ENCODE measurements around the gene GFI1B. TPM values are rescaled to one million over a fixed set of nuclear protein-coding genes. Genes with fewer than 3 reads are reported as not detected.
"Not testable (repeated sequence)": the region's sequence is repeated elsewhere in the genome, so short reads cannot be mapped to it uniquely, and the experiment has no call there.

GFI1B gene
- total RNA-seq, 4 donors from 2014 or later: not detected

- Histone ChIP-seq H3K27me3 (peaks cover 0 to 36% of the 10 kb centered on the region in 2 donors), H3K9me3 (no peaks in the 10 kb centered on the region), H3K4me1 (peaks cover 0 to 6% (median 4%) of the 10 kb centered on the region in 4 donors), H3K4me3 (no peak overlapping the region), H3K27ac (no peak overlapping the region), H3K36me3 (no peaks in the 10 kb centered on the region)
- DNase-seq (ENCODE audit: low spot score in 2 of 2): no peak
- TF ChIP-seq CTCF (IDR thresholded peaks at IDR 0.05): no peak
- TF ChIP-seq EP300 (IDR thresholded peaks at IDR 0.05): no peak
- no peak for TF ChIP-seq POLR2A (IDR thresholded peaks at IDR 0.05)
- WGBS, 2 donors: 83 to 85% methylated on average over 8 of the region's 8 CpGs
Observed at GRCh38 chr9:132995879-132996278, 17.4 kb downstream of the GFI1B start.

- H3K4me3 ChIP-seq: no peak overlapping the region
- no peaks in the 10 kb centered on the region for H3K36me3 ChIP-seq
- 63 to 65% methylated on average over 13 of the region's 13 CpGs for WGBS, 2 donors
- H3K9me3 ChIP-seq: no peaks in the 10 kb centered on the region
- no peak for DNase-seq (ENCODE audit: low spot score in 2 of 2)
- TF ChIP-seq EP300 (IDR thresholded peaks at IDR 0.05): no peak
- no peak for TF ChIP-seq CTCF (IDR thresholded peaks at IDR 0.05)
- no peak for TF ChIP-seq POLR2A (IDR thresholded peaks at IDR 0.05)
- peaks cover 0 to 33% of the 10 kb centered on the region in 2 donors for H3K27me3 ChIP-seq
- H3K27ac ChIP-seq: no peak overlapping the region
- H3K4me1 ChIP-seq: peaks cover 0 to 6% (median 4%) of the 10 kb centered on the region in 4 donors
Observed at GRCh38 chr9:132996526-132996925, 18.0 kb downstream of the GFI1B start.

- Histone ChIP-seq H3K9me3 (no peaks in the 10 kb centered on the region), H3K27me3 (peaks cover 0 to 26% of the 10 kb centered on the region in 2 donors), H3K27ac (no peak overlapping the region), H3K36me3 (no peaks in the 10 kb centered on the region), H3K4me3 (no peak overlapping the region), H3K4me1 (peaks cover 0 to 6% (median 4%) of the 10 kb centered on the region in 4 donors)
- no peak for DNase-seq (ENCODE audit: low spot score in 2 of 2)
- TF ChIP-seq EP300 (IDR thresholded peaks at IDR 0.05) (no peak), CTCF (IDR thresholded peaks at IDR 0.05) (no peak), POLR2A (IDR thresholded peaks at IDR 0.05) (no peak)
- WGBS, 2 donors: 35 to 45% methylated on average over 4 of the region's 4 CpGs
Observed at GRCh38 chr9:132997591-132997990, 19.1 kb downstream of the GFI1B start.

GRCh38 chr9:132998221-132998620 lies 19.7 kb downstream of the GFI1B start:
- H3K27ac ChIP-seq; H3K36me3 ChIP-seq; DNase-seq (ENCODE audit: low spot score in 2 of 2); H3K4me1 ChIP-seq; H3K9me3 ChIP-seq; H3K4me3 ChIP-seq: not testable (repeated sequence)
- H3K27me3 ChIP-seq: peaks cover 0 to 28% of the 10 kb centered on the region in 2 donors
- WGBS, 2 donors: 71 to 97% methylated on average over 4 of the region's 4 CpGs

GRCh38 chr9:132998831-132999635 lies 20.5 kb downstream of the GFI1B start:
- no peak for DNase-seq (ENCODE audit: low spot score in 2 of 2)
- Histone ChIP-seq H3K27me3 (peaks cover 0 to 30% of the 10 kb centered on the region in 2 donors), H3K9me3 (no peaks in the 10 kb centered on the region), H3K27ac (no peak overlapping the region), H3K4me3 (no peak overlapping the region), H3K36me3 (no peaks in the 10 kb centered on the region), H3K4me1 (peaks cover 0 to 6% (median 4%) of the 10 kb centered on the region in 4 donors)
- no peak for TF ChIP-seq POLR2A (IDR thresholded peaks at IDR 0.05)
- TF ChIP-seq EP300 (IDR thresholded peaks at IDR 0.05): no peak
- TF ChIP-seq CTCF (IDR thresholded peaks at IDR 0.05): no peak
- 76 to 77% methylated on average over 17 to 18 of the region's 18 CpGs for WGBS, 2 donors
